Activated CD8-positive, alpha-beta memory T cell treated with anti-CD3 and anti-CD28 coated beads, Interleukin-2, amount 10 ng/mL, durations not matched to agents 7 days and 5 days (primary cell): ENCODE results near the gene CDK19. TPM values are rescaled to one million over a fixed set of nuclear protein-coding genes. Genes with fewer than 3 reads are reported as not detected.

ENCODE experiments used
- total RNA-seq, 2 experiments: library from RNA; stranded (reverse); gene quantifications; one replicate each; pipeline ENCODE4 v1.2.3, GENCODE V29; 2021

CDK19 gene
- total RNA-seq, 2 experiments from 2014 or later, result 27.8 to 29.4 TPM

Other genes with a start within 250 kb of the CDK19 start
- gene AMD1, start 59.3 kb upstream of the CDK19 start, total RNA-seq, result 10 to 100 TPM; 71.2 to 85.1 TPM
- gene GTF3C6, start 143.2 kb upstream of the CDK19 start, total RNA-seq, result 100 to 1,000 TPM in 1 of 2 experiments, 10 to 100 TPM in 1; 84.6 to 123 TPM
- 10 to 100 TPM; 26.4 to 32.6 TPM for gene RPF2, start 166.6 kb upstream of the CDK19 start, total RNA-seq